WTC11 (cell line): ENCODE results near the gene FOXI2. TPM values are rescaled to one million over a fixed set of nuclear protein-coding genes. Genes with fewer than 3 reads are reported as not detected.

Experiments used
- ELF4 ChIP-seq: sonication (generic); formaldehyde crosslinking; IDR thresholded peaks from 2 replicates; pipeline ENCODE4 v1.8.1; 2022; ENCODE audit warnings: low read depth, mild to moderate bottlenecking, moderate library complexity, missing genetic modification reagents
- GABPB1 ChIP-seq: sonication (generic); formaldehyde crosslinking; IDR thresholded peaks from 2 replicates; pipeline ENCODE4 v1.8.1; 2023; ENCODE audit warnings: mild to moderate bottlenecking, missing genetic modification reagents
- JAZF1 ChIP-seq: fragments of 250-450 bp; sonication (Bioruptor Pico); IDR thresholded peaks from 2 replicates; pipeline ENCODE4 v1.9.0; 2021; ENCODE audit warnings: moderate library complexity, mild to moderate bottlenecking, inconsistent platforms
- MXD4 ChIP-seq: fragments of 250-450 bp; sonication (Bioruptor Pico); IDR thresholded peaks from 2 replicates; pipeline ENCODE4 v1.8.0; 2021; ENCODE audit warnings: mild to moderate bottlenecking, moderate library complexity, borderline replicate concordance
- MYBL2 ChIP-seq: sonication (generic); formaldehyde crosslinking; IDR thresholded peaks from 2 replicates; pipeline ENCODE4 v1.8.1; 2023; ENCODE audit warnings: mild to moderate bottlenecking, moderate library complexity, missing genetic modification reagents
- NR1H2 ChIP-seq: sonication (generic); formaldehyde crosslinking; IDR thresholded peaks from 2 replicates; pipeline ENCODE4 v1.9.0; 2021; ENCODE audit warnings: mild to moderate bottlenecking, moderate library complexity, missing genetic modification reagents
- PRDM15 ChIP-seq: sonication (generic); formaldehyde crosslinking; IDR thresholded peaks from 2 replicates; pipeline ENCODE4 v1.8.0; 2022; ENCODE audit warnings: missing genetic modification reagents
- TEAD4 ChIP-seq: sonication (generic); formaldehyde crosslinking; IDR thresholded peaks from 2 replicates; pipeline ENCODE4 v1.8.0; 2022; ENCODE audit warnings: mild to moderate bottlenecking, missing genetic modification reagents
- ZBTB21 ChIP-seq: sonication (generic); formaldehyde crosslinking; IDR thresholded peaks from 2 replicates; pipeline ENCODE4 v1.8.1; 2023; ENCODE audit warnings: mild to moderate bottlenecking, missing genetic modification reagents, borderline replicate concordance
- ZNF219 ChIP-seq: sonication (generic); formaldehyde crosslinking; IDR thresholded peaks from 2 replicates; pipeline ENCODE4 v1.8.0; 2023; ENCODE audit warnings: missing genetic modification reagents, mild to moderate bottlenecking, borderline replicate concordance
- ZNF263 ChIP-seq: sonication (generic); formaldehyde crosslinking; IDR thresholded peaks from 2 replicates; pipeline ENCODE4 v1.8.1; 2022; ENCODE audit warnings: low read depth, mild to moderate bottlenecking, moderate library complexity, missing genetic modification reagents
- ZNF423 ChIP-seq: fragments of 250-450 bp; sonication (Bioruptor Pico); IDR thresholded peaks from 2 replicates; pipeline ENCODE4 v2.1.2; 2022; ENCODE audit warnings: mild to moderate bottlenecking, moderate library complexity
- ZNF532 ChIP-seq: fragments of 250-450 bp; sonication (Bioruptor Pico); IDR thresholded peaks from 2 replicates; pipeline ENCODE4 v1.9.0; 2021; ENCODE audit warnings: mild to moderate bottlenecking, borderline replicate concordance
- ZNF671 ChIP-seq: fragments of 250-450 bp; sonication (Bioruptor Pico); IDR thresholded peaks from 2 replicates; pipeline ENCODE4 v1.8.0; 2021; ENCODE audit warnings: mild to moderate bottlenecking
- total RNA-seq: library from RNA; stranded (reverse); gene quantifications from 3 replicates; pipeline ENCODE4 v1.2.3, GENCODE V29; 2021
- TF ChIP-seq, protein P1 (sequence below): fragments of 250-450 bp; sonication (Bioruptor Pico); IDR thresholded peaks from 2 replicates; pipeline ENCODE4 v1.9.0; 2021; ENCODE audit warnings: mild to moderate bottlenecking
- TF ChIP-seq, protein P2 (sequence below): sonication (generic); formaldehyde crosslinking; IDR thresholded peaks from 2 replicates; pipeline ENCODE4 v1.8.1; 2022; ENCODE audit warnings: mild to moderate bottlenecking, missing genetic modification reagents, moderate library complexity, borderline replicate concordance
- TF ChIP-seq, protein P3 (sequence below): sonication (generic); formaldehyde crosslinking; IDR thresholded peaks from 2 replicates; pipeline ENCODE4 v1.8.0; 2022; ENCODE audit warnings: mild to moderate bottlenecking, missing genetic modification reagents
- TF ChIP-seq, protein P4 (sequence below): fragments of 250-450 bp; sonication (Bioruptor Pico); IDR thresholded peaks from 2 replicates; pipeline ENCODE4 v1.9.0; 2021; ENCODE audit warnings: moderate library complexity, mild to moderate bottlenecking, inconsistent platforms, borderline replicate concordance
- TF ChIP-seq, protein P5 (sequence below): sonication (generic); formaldehyde crosslinking; IDR thresholded peaks from 2 replicates; pipeline ENCODE4 v1.8.1; 2023; ENCODE audit warnings: mild to moderate bottlenecking, missing genetic modification reagents, moderate library complexity
- TF ChIP-seq, protein P6 (sequence below): fragments of 200-600 bp; IDR thresholded peaks from 2 replicates; pipeline ENCODE4 v1.8.0; 2022; ENCODE audit warnings: antibody characterized with exemption

The FOXI2 gene
- total RNA-seq, 1 experiment from 2014 or later, result 1.7 TPM

DNA sequence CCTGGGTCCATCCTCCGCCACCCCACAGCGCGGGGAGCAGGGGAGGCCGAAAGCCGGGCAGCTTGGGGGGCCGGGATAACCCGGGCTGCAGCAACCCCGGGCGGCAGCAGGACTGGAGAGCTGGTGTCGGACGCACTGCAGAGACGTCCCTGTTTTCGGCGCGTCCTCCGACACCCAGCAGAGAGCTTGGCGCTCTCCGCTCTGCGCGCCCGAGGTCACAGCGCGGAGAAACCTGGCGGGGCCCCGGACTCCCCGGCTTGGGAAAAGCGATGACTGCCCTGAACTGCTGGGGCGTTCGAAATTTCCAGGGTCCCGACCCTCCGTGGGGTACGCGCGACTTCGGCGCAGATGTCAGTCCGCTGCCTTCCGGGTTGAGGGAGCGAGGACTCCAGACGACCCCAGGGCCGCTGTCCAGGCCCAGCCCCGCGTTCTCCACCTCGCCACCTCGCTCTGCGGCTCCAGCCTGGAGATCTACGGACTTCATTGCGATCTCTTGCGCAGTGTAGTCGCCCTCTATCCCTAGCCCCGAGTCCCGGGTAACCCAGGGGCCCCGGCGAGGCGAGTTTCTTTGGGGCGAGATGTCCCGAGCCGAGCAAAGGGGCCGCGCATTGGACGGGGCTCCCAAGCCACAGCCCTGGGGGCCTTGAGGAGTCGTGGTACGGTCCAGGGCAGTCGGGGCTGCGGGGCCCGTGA, 617 bp upstream of the FOXI2 start (continued):
- TF ChIP-seq, protein P1, sequence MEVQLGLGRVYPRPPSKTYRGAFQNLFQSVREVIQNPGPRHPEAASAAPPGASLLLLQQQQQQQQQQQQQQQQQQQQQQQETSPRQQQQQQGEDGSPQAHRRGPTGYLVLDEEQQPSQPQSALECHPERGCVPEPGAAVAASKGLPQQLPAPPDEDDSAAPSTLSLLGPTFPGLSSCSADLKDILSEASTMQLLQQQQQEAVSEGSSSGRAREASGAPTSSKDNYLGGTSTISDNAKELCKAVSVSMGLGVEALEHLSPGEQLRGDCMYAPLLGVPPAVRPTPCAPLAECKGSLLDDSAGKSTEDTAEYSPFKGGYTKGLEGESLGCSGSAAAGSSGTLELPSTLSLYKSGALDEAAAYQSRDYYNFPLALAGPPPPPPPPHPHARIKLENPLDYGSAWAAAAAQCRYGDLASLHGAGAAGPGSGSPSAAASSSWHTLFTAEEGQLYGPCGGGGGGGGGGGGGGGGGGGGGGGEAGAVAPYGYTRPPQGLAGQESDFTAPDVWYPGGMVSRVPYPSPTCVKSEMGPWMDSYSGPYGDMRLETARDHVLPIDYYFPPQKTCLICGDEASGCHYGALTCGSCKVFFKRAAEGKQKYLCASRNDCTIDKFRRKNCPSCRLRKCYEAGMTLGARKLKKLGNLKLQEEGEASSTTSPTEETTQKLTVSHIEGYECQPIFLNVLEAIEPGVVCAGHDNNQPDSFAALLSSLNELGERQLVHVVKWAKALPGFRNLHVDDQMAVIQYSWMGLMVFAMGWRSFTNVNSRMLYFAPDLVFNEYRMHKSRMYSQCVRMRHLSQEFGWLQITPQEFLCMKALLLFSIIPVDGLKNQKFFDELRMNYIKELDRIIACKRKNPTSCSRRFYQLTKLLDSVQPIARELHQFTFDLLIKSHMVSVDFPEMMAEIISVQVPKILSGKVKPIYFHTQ (CRISPR knock-in tag), result no peak
- TF ChIP-seq NR1H2 (CRISPR knock-in tag), result no peak
- TF ChIP-seq, protein P2, sequence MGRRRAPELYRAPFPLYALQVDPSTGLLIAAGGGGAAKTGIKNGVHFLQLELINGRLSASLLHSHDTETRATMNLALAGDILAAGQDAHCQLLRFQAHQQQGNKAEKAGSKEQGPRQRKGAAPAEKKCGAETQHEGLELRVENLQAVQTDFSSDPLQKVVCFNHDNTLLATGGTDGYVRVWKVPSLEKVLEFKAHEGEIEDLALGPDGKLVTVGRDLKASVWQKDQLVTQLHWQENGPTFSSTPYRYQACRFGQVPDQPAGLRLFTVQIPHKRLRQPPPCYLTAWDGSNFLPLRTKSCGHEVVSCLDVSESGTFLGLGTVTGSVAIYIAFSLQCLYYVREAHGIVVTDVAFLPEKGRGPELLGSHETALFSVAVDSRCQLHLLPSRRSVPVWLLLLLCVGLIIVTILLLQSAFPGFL, result no peak
- no peak for TF ChIP-seq ZNF532 (CRISPR knock-in tag)
- no peak for TF ChIP-seq JAZF1
- TF ChIP-seq MXD4, result no peak
- 0 out of 2 replicates have a peak, but pooled peaks have one; percentile 16 for TF ChIP-seq ZNF423 (CRISPR knock-in tag)
- TF ChIP-seq, protein P3, sequence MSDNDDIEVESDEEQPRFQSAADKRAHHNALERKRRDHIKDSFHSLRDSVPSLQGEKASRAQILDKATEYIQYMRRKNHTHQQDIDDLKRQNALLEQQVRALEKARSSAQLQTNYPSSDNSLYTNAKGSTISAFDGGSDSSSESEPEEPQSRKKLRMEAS (CRISPR knock-in tag), result peak; percentile 9; the same call in 1 of the 2 replicates
- TF ChIP-seq ZNF671, result no peak
- TF ChIP-seq MYBL2, result 0 out of 2 replicates have a peak, but pooled peaks have one; percentile 43
- no peak for TF ChIP-seq ZNF219 (CRISPR knock-in tag)
- no peak for TF ChIP-seq ZNF263 (CRISPR knock-in tag)
- TF ChIP-seq, protein P4, sequence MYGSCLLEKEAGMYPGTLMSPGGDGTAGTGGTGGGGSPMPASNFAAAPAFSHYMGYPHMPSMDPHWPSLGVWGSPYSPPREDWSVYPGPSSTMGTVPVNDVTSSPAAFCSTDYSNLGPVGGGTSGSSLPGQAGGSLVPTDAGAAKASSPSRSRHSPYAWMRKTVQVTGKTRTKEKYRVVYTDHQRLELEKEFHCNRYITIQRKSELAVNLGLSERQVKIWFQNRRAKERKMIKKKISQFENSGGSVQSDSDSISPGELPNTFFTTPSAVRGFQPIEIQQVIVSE, result no peak
- no peak for TF ChIP-seq GABPB1 (CRISPR knock-in tag)
- no peak for TF ChIP-seq PRDM15 (CRISPR knock-in tag)
- TF ChIP-seq ELF4 (CRISPR knock-in tag), result no peak
- TF ChIP-seq TEAD4, result no peak
- no peak for TF ChIP-seq ZBTB21 (CRISPR knock-in tag)
- TF ChIP-seq, protein P5, sequence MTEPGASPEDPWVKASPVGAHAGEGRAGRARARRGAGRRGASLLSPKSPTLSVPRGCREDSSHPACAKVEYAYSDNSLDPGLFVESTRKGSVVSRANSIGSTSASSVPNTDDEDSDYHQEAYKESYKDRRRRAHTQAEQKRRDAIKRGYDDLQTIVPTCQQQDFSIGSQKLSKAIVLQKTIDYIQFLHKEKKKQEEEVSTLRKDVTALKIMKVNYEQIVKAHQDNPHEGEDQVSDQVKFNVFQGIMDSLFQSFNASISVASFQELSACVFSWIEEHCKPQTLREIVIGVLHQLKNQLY (CRISPR knock-in tag), result no peak
- TF ChIP-seq, protein P6, sequence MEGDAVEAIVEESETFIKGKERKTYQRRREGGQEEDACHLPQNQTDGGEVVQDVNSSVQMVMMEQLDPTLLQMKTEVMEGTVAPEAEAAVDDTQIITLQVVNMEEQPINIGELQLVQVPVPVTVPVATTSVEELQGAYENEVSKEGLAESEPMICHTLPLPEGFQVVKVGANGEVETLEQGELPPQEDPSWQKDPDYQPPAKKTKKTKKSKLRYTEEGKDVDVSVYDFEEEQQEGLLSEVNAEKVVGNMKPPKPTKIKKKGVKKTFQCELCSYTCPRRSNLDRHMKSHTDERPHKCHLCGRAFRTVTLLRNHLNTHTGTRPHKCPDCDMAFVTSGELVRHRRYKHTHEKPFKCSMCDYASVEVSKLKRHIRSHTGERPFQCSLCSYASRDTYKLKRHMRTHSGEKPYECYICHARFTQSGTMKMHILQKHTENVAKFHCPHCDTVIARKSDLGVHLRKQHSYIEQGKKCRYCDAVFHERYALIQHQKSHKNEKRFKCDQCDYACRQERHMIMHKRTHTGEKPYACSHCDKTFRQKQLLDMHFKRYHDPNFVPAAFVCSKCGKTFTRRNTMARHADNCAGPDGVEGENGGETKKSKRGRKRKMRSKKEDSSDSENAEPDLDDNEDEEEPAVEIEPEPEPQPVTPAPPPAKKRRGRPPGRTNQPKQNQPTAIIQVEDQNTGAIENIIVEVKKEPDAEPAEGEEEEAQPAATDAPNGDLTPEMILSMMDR, result no peak
